IMR-90 (cell line): Measurements from ENCODE around the gene COLGALT1.

Source experiments
- CEBPB ChIP-seq: IDR thresholded peaks from 2 replicates; pipeline ENCODE4 v1.6.1; 2012; ENCODE audit warnings: low read depth, low read length, improper control_type of control experiment
- MXI1 ChIP-seq: IDR thresholded peaks from 2 replicates; pipeline ENCODE4 v1.6.1; 2012; ENCODE audit warnings: low read depth, mild to moderate bottlenecking, low read length, moderate library complexity, borderline replicate concordance
- POLR2A ChIP-seq: IDR thresholded peaks from 2 replicates; pipeline ENCODE4 v1.6.1; 2012; ENCODE audit warnings: mild to moderate bottlenecking, low read depth, low read length
- TF ChIP-seq, protein P1 (sequence below): conservative IDR thresholded peaks from 2 replicates; pipeline ENCODE4 v1.5.1; 2012; ENCODE audit warnings: mild to moderate bottlenecking, low read depth, low read length, improper control_type of control experiment

DNA sequence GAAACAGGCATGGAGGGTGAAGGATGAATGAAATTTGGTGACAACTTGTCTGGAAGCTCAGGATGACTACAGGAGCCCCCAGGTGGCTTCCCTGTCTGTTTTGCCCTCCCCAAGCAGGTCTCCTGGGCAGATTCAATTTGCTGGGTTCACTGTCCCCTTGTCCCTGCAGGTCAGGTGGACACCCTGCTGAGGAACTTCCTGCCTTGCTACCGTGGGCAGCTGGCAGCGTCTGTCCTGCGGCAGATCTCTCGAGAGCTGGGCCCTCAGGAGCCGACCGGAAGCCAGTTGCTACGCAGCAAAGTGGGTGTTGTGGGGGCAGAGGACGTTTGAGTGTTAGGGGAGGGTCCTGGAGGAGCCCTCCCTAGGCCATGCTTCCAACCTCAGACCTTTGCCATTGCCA lies 24.9 kb upstream of the COLGALT1 start:
- TF ChIP-seq, protein P1, sequence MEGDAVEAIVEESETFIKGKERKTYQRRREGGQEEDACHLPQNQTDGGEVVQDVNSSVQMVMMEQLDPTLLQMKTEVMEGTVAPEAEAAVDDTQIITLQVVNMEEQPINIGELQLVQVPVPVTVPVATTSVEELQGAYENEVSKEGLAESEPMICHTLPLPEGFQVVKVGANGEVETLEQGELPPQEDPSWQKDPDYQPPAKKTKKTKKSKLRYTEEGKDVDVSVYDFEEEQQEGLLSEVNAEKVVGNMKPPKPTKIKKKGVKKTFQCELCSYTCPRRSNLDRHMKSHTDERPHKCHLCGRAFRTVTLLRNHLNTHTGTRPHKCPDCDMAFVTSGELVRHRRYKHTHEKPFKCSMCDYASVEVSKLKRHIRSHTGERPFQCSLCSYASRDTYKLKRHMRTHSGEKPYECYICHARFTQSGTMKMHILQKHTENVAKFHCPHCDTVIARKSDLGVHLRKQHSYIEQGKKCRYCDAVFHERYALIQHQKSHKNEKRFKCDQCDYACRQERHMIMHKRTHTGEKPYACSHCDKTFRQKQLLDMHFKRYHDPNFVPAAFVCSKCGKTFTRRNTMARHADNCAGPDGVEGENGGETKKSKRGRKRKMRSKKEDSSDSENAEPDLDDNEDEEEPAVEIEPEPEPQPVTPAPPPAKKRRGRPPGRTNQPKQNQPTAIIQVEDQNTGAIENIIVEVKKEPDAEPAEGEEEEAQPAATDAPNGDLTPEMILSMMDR, result no peak
- TF ChIP-seq MXI1 (no peak), CEBPB (no peak), POLR2A (no peak)
